ENCODE measurements around the gene TRAF4. TPM values are rescaled to one million over a fixed set of nuclear protein-coding genes. Genes with fewer than 3 reads are reported as not detected.
A peak's percentile ranks its signal among the peaks of the same experiment; 100 is the strongest.

Gene TRAF4
- total RNA-seq, 1 donor = 47.0 TPM

DNA sequence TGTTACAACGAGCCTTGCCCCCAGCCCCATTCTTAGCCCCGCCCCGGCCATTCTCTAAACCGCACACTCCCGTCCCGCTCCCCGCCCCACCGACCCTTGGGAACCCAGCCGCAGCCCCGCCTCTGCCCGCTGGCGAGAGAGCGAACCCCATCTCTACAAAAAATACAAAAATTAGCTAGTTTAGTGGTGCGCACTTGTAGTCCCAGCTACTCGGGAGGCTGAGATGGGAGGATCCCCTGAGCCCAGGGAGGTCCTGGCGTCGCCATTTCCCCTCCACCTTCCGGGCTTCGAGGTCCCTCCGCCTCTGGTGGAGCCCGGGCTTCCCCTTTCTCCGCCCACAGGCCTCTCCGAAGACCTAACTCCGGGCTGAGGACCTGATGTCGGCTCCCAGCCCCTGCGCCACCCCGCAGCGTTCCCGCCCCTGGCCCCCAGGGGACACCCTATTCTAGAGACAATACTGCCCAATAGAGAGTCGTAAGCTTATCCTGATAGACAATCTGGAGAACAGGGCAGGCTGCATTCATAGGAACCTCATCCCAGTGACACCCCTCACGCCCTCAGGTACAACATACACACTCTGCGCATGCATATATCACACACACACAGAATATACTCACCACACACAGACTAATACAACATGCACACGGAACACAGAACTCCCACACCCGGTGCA lies 31.6 kb upstream of the TRAF4 start:
- H3K9me3 ChIP-seq (ENCODE audit: low read depth, low read length) = no peaks in the 10 kb centered on the region
- DNase-seq (ENCODE audit: insufficient read length, low spot score, missing footprints) = peak; percentile 85
- H3K4me1 ChIP-seq (ENCODE audit: insufficient read depth, low read length) = peaks cover 33% of the 10 kb centered on the region
- H3K27ac ChIP-seq (ENCODE audit: low read depth, low read length) = peak overlapping the region; percentile 76
- peak overlapping the region; percentile 77 for H3K4me3 ChIP-seq (ENCODE audit: insufficient read depth, low read length)
- H3K27me3 ChIP-seq (ENCODE audit: insufficient read depth, low read length) = no peaks in the 10 kb centered on the region
- no peak for TF ChIP-seq CTCF (IDR thresholded peaks at IDR 0.05; ENCODE audit: extremely low read depth, low read depth, low read length)
- H3K4me2 ChIP-seq (ENCODE audit: insufficient read depth, low read length) = peak overlapping the region; percentile 93
- H2AFZ ChIP-seq (ENCODE audit: low read length) = no peak overlapping the region
- H3K79me2 ChIP-seq (ENCODE audit: insufficient read depth, low read length) = peaks cover 24% of the 10 kb centered on the region
- peaks cover 35% of the 10 kb centered on the region for H3K36me3 ChIP-seq (ENCODE audit: insufficient read depth, low read length)
- H4K20me1 ChIP-seq (ENCODE audit: insufficient read depth, low read length) = peaks cover 30% of the 10 kb centered on the region

- Histone ChIP-seq H3K27ac (ENCODE audit: low read depth, low read length) (no peak overlapping the region), H2AFZ (ENCODE audit: low read length) (no peak overlapping the region), H3K36me3 (ENCODE audit: insufficient read depth, low read length) (peaks cover 35% of the 10 kb centered on the region), H4K20me1 (ENCODE audit: insufficient read depth, low read length) (peaks cover 30% of the 10 kb centered on the region), H3K4me2 (ENCODE audit: insufficient read depth, low read length) (peak overlapping the region; percentile 93), H3K27me3 (ENCODE audit: insufficient read depth, low read length) (no peaks in the 10 kb centered on the region), H3K4me1 (ENCODE audit: insufficient read depth, low read length) (peaks cover 33% of the 10 kb centered on the region), H3K9me3 (ENCODE audit: low read depth, low read length) (no peaks in the 10 kb centered on the region), H3K79me2 (ENCODE audit: insufficient read depth, low read length) (peaks cover 28% of the 10 kb centered on the region), H3K4me3 (ENCODE audit: insufficient read depth, low read length) (no peak overlapping the region)
- TF ChIP-seq CTCF (IDR thresholded peaks at IDR 0.05; ENCODE audit: extremely low read depth, low read depth, low read length) = no peak
- peak; percentile 75 for DNase-seq (ENCODE audit: insufficient read length, low spot score, missing footprints)
These were observed 31.0 kb upstream of the TRAF4 start for GRCh38 chr17:28712705-28713415.

- Histone ChIP-seq H4K20me1 (ENCODE audit: insufficient read depth, low read length) (peaks cover 30% of the 10 kb centered on the region), H3K27me3 (ENCODE audit: insufficient read depth, low read length) (no peaks in the 10 kb centered on the region), H3K79me2 (ENCODE audit: insufficient read depth, low read length) (peaks cover 28% of the 10 kb centered on the region), H3K36me3 (ENCODE audit: insufficient read depth, low read length) (peaks cover 35% of the 10 kb centered on the region), H3K27ac (ENCODE audit: low read depth, low read length) (no peak overlapping the region), H2AFZ (ENCODE audit: low read length) (no peak overlapping the region), H3K4me2 (ENCODE audit: insufficient read depth, low read length) (no peak overlapping the region), H3K4me1 (ENCODE audit: insufficient read depth, low read length) (peaks cover 47% of the 10 kb centered on the region), H3K4me3 (ENCODE audit: insufficient read depth, low read length) (no peak overlapping the region), H3K9me3 (ENCODE audit: low read depth, low read length) (no peaks in the 10 kb centered on the region)
- peak; percentile 71 for DNase-seq (ENCODE audit: insufficient read length, low spot score, missing footprints)
- TF ChIP-seq CTCF (IDR thresholded peaks at IDR 0.05; ENCODE audit: extremely low read depth, low read depth, low read length) = no peak
These were observed 29.5 kb upstream of the TRAF4 start for GRCh38 chr17:28714281-28714680.

DNA sequence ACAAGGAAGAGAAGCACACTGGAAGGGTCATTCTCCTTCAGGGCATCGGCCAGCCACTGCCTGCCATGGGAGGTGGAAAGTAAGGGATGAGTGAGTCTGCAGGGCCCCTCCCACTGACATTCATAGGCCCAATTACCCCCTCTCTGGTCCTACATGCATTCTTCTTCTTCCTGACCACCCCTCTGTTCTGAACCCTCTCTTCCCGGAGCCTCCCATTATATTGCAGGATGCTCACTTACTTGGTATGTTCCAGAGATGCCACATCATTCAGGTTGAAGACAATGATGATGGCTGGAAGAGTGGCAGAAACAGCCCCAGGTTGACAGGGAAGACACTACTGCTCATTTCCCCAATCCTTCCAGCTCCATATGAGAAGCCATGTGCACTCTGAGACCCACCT lies 28.6 kb upstream of the TRAF4 start:
- Histone ChIP-seq H3K9me3 (ENCODE audit: low read depth, low read length) (no peaks in the 10 kb centered on the region), H3K79me2 (ENCODE audit: insufficient read depth, low read length) (peaks cover 30% of the 10 kb centered on the region), H3K4me3 (ENCODE audit: insufficient read depth, low read length) (no peak overlapping the region), H4K20me1 (ENCODE audit: insufficient read depth, low read length) (peaks cover 31% of the 10 kb centered on the region), H3K36me3 (ENCODE audit: insufficient read depth, low read length) (peaks cover 35% of the 10 kb centered on the region), H3K4me1 (ENCODE audit: insufficient read depth, low read length) (peaks cover 44% of the 10 kb centered on the region), H3K27ac (ENCODE audit: low read depth, low read length) (no peak overlapping the region), H2AFZ (ENCODE audit: low read length) (no peak overlapping the region), H3K4me2 (ENCODE audit: insufficient read depth, low read length) (peak overlapping the region; percentile 87), H3K27me3 (ENCODE audit: insufficient read depth, low read length) (no peaks in the 10 kb centered on the region)
- TF ChIP-seq CTCF (IDR thresholded peaks at IDR 0.05; ENCODE audit: extremely low read depth, low read depth, low read length) = no peak
- no peak for DNase-seq (ENCODE audit: insufficient read length, low spot score, missing footprints)
